ENCODE measurements around the gene NOP9. TPM values are rescaled to one million over a fixed set of nuclear protein-coding genes. Genes with fewer than 3 reads are reported as not detected.

NOP9 gene
- total and polyA plus RNA-seq, 9 of the 15 experiments (the other 6 are each of a cell fraction or from before 2014, with no cell fraction given) = 1.0 to 27.9 (median 15.1) TPM

GRCh38 chr14:24315807-24316596 is 16.4 kb downstream of the NOP9 start (continued):
- TF ChIP-seq, protein P1, sequence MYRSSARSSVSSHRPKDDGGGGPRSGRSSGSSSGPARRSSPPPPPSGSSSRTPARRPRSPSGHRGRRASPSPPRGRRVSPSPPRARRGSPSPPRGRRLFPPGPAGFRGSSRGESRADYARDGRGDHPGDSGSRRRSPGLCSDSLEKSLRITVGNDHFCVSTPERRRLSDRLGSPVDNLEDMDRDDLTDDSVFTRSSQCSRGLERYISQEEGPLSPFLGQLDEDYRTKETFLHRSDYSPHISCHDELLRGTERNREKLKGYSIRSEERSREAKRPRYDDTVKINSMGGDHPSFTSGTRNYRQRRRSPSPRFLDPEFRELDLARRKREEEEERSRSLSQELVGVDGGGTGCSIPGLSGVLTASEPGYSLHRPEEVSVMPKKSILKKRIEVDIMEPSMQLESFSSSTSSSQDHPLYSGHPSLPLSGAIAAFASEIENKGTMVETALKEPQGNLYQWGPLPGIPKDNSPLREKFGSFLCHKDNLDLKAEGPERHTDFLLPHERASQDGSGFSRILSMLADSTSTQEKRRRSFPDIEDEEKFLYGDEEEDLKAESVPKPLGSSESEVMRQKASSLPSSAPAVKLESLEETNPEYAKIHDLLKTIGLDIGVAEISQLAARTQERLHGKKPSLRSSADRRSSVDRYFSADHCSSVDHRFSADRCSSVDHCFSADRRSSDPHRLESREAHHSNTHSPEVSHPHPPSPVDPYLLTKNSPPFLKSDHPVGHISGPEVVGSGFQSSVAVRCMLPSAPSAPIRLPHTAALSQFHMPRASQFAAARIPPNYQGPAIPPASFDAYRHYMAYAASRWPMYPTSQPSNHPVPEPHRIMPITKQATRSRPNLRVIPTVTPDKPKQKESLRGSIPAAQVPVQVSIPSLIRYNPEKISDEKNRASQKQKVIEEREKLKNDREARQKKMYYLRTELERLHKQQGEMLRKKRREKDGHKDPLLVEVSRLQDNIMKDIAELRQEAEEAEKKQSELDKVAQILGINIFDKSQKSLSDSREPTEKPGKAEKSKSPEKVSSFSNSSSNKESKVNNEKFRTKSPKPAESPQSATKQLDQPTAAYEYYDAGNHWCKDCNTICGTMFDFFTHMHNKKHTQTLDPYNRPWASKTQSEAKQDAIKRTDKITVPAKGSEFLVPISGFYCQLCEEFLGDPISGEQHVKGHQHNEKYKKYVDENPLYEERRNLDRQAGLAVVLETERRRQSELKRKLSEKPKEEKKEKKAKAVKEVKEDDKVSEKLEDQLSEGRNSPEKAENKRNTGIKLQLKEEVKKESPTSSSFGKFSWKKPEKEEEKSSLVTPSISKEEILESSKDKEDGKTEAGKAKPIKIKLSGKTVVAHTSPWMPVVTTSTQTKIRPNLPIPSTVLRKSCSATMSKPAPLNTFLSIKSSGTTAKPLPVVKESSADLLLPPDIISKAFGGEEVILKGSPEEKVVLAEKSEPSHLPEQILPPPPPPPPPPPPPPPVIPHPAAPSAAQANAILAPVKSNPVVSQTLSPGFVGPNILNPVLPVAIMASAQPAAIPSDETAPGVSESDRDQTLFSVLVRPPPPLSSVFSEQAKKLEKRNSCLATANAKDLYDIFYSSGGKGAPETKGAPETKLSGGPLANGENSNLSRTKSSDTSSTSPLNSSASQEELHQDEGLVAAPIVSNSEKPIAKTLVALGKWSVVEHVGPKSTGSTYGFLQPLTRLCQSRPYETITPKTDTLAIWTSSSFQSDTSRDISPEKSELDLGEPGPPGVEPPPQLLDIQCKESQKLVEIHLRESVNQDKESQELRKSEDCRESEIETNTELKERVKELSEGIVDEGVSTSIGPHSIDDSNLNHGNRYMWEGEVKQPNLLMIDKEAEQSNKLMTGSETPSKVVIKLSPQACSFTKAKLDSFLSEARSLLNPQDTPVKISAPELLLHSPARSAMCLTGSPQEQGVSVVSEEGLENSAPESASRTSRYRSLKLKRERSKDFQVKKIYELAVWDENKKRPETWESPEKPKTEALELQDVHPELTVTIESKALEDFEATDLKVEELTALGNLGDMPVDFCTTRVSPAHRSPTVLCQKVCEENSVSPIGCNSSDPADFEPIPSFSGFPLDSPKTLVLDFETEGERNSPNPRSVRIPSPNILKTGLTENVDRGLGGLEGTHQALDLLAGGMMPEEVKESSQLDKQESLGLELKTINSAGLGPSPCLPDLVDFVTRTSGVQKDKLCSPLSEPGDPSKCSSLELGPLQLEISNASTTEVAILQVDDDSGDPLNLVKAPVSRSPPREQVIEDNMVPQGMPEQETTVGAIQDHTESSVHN (IDR thresholded peaks at IDR 0.05; ENCODE audit: borderline replicate concordance in 1 of 2, low read depth in 1 of 2) = no peak
- TF ChIP-seq BRF2 (IDR thresholded peaks at IDR 0.05; ENCODE audit: borderline replicate concordance, insufficient read depth, insufficient read length) (no peak), PHF8 (IDR thresholded peaks at IDR 0.05; ENCODE audit: borderline replicate concordance, low read length) (peak; percentile 35; the same call in 1 of the 2 replicates), CREB1 (IDR thresholded peaks at IDR 0.05) (no peak), CREB1 (CRISPR knock-in tag; IDR thresholded peaks at IDR 0.05) (peak; percentile 71), ZNF311 (CRISPR knock-in tag; IDR thresholded peaks at IDR 0.05) (0 out of 2 replicates have a peak, but pooled peaks have one; percentile 38), FIP1L1 (IDR thresholded peaks at IDR 0.05; ENCODE audit: low read depth, low read length, poor library complexity, severe bottlenecking) (peak; percentile 20), STAG1 (CRISPR knock-in tag; IDR thresholded peaks at IDR 0.05; ENCODE audit: borderline replicate concordance) (peak; percentile 47; the same call in 1 of the 2 replicates), ESRRB (CRISPR knock-in tag; IDR thresholded peaks at IDR 0.05; ENCODE audit: borderline replicate concordance) (no peak), CCAR2 (IDR thresholded peaks at IDR 0.05; ENCODE audit: low read depth, low read length) (no peak), DMBX1 (CRISPR knock-in tag; IDR thresholded peaks at IDR 0.05; ENCODE audit: borderline replicate concordance) (peak; percentile 73), ZNF75A (CRISPR knock-in tag; IDR thresholded peaks at IDR 0.05) (no peak)
- TF ChIP-seq, protein P2, sequence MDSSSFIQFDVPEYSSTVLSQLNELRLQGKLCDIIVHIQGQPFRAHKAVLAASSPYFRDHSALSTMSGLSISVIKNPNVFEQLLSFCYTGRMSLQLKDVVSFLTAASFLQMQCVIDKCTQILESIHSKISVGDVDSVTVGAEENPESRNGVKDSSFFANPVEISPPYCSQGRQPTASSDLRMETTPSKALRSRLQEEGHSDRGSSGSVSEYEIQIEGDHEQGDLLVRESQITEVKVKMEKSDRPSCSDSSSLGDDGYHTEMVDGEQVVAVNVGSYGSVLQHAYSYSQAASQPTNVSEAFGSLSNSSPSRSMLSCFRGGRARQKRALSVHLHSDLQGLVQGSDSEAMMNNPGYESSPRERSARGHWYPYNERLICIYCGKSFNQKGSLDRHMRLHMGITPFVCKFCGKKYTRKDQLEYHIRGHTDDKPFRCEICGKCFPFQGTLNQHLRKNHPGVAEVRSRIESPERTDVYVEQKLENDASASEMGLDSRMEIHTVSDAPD (CRISPR knock-in tag; IDR thresholded peaks at IDR 0.05) = no peak
